Measurements from ENCODE around the gene INPP5A. TPM values are rescaled to one million over a fixed set of nuclear protein-coding genes. Genes with fewer than 3 reads are reported as not detected.

INPP5A gene
- total RNA-seq, 4 donors from 2014 or later: 34.8 to 80.8 (median 52.8) TPM

GRCh38 chr10:132710036-132710686 lies 172.6 kb downstream of the INPP5A start:
- DNase-seq: no peak
- intact Hi-C loops (cut with DNase I; ENCODE audit: low total_unique reads): no loop called here
- peaks cover 0 to 5% (median 0%) of the 10 kb centered on the region in 4 donors for H3K36me3 ChIP-seq

GRCh38 chr10:132710746-132711612 lies 173.4 kb downstream of the INPP5A start:
- no peak for DNase-seq
- no peaks in the 10 kb centered on the region for H3K27me3 ChIP-seq
- H3K4me3 ChIP-seq: no peak overlapping the region
- in situ Hi-C loops (cut with MboI; ENCODE audit: low pct_ligation_motif_present in 1 of 4, low pct_unique_long_range_greater_than_20kb in 1 of 4, low sequenced_read_pairs in 3 of 4) (no loop called here), intact Hi-C loops (cut with DNase I; ENCODE audit: low total_unique reads) (no loop called here)
- H3K4me1 ChIP-seq: peaks cover 0 to 9% (median 5%) of the 10 kb centered on the region in 4 donors
- H3K27ac ChIP-seq: no peak overlapping the region
- 95 to 100% methylated on average over 4 to 18 of the region's 18 CpGs for WGBS, 2 donors (ENCODE audit: low coverage in 1 of 2)
- no peaks in the 10 kb centered on the region for H3K36me3 ChIP-seq
- H3K9me3 ChIP-seq: no peaks in the 10 kb centered on the region
- TF ChIP-seq POLR2A (IDR thresholded peaks at IDR 0.05) (no peak), POLR2AphosphoS5 (IDR thresholded peaks at IDR 0.05) (no peak), CTCF (IDR thresholded peaks at IDR 0.05) (no peak)

More at GRCh38 chr10:132710036-132710686, 172.6 kb downstream of the INPP5A start:
- in situ Hi-C loops (cut with MboI; ENCODE audit: low pct_ligation_motif_present in 1 of 4, low pct_unique_long_range_greater_than_20kb in 1 of 4, low sequenced_read_pairs in 3 of 4): no loop called here
- no peak for TF ChIP-seq EP300 (IDR thresholded peaks at IDR 0.05; ENCODE audit: low read depth)
- no peak for TF ChIP-seq POLR2A (IDR thresholded peaks at IDR 0.05)
- no peak for TF ChIP-seq POLR2AphosphoS5 (IDR thresholded peaks at IDR 0.05)
- TF ChIP-seq CTCF (IDR thresholded peaks at IDR 0.05): no peak
- no peaks in the 10 kb centered on the region for H3K27me3 ChIP-seq
- H3K4me3 ChIP-seq: no peak overlapping the region
- 92% methylated on average over 22 of the region's 22 CpGs; no CpG with 5 or more reads in 1 of the 2 donors for WGBS, 2 donors (ENCODE audit: low coverage in 1 of 2)
- peaks cover 0 to 9% (median 5%) of the 10 kb centered on the region in 4 donors for H3K4me1 ChIP-seq
- no peaks in the 10 kb centered on the region for H3K9me3 ChIP-seq
- H3K27ac ChIP-seq: no peak overlapping the region

GRCh38 chr10:132711613-132712121 lies 174.1 kb downstream of the INPP5A start:
- H3K36me3 ChIP-seq: no peaks in the 10 kb centered on the region
- intact Hi-C loops (cut with DNase I; ENCODE audit: low total_unique reads) (no loop called here), in situ Hi-C loops (cut with MboI; ENCODE audit: low pct_ligation_motif_present in 1 of 4, low pct_unique_long_range_greater_than_20kb in 1 of 4, low sequenced_read_pairs in 3 of 4) (no loop called here)
- no peaks in the 10 kb centered on the region for H3K9me3 ChIP-seq
- H3K27me3 ChIP-seq: no peaks in the 10 kb centered on the region
- no peak for DNase-seq
- H3K4me3 ChIP-seq: no peak overlapping the region
- TF ChIP-seq POLR2AphosphoS5 (IDR thresholded peaks at IDR 0.05) (no peak), EP300 (IDR thresholded peaks at IDR 0.05; ENCODE audit: low read depth) (no peak), POLR2A (IDR thresholded peaks at IDR 0.05) (no peak), CTCF (IDR thresholded peaks at IDR 0.05) (no peak)
- H3K27ac ChIP-seq: no peak overlapping the region
- 95% methylated on average over 13 of the region's 13 CpGs; no CpG with 5 or more reads in 1 of the 2 donors for WGBS, 2 donors (ENCODE audit: low coverage in 1 of 2)
- peaks cover 0 to 9% (median 5%) of the 10 kb centered on the region in 4 donors for H3K4me1 ChIP-seq

- H3K4me1 ChIP-seq: peaks cover 0 to 5% (median 4%) of the 10 kb centered on the region in 4 donors
- no peaks in the 10 kb centered on the region for H3K27me3 ChIP-seq
- no peak for TF ChIP-seq POLR2A (IDR thresholded peaks at IDR 0.05)
- no peak for TF ChIP-seq CTCF (IDR thresholded peaks at IDR 0.05)
- TF ChIP-seq POLR2AphosphoS5 (IDR thresholded peaks at IDR 0.05): no peak
- in situ Hi-C loops (cut with MboI; ENCODE audit: low pct_ligation_motif_present in 1 of 4, low pct_unique_long_range_greater_than_20kb in 1 of 4, low sequenced_read_pairs in 3 of 4): no loop called here
- H3K4me3 ChIP-seq: no peak overlapping the region
- 96% methylated on average over 5 to 10 of the region's 10 CpGs for WGBS, 2 donors (ENCODE audit: low coverage in 1 of 2)
- H3K36me3 ChIP-seq: no peaks in the 10 kb centered on the region
- no peak for DNase-seq
- intact Hi-C loops (cut with DNase I; ENCODE audit: low total_unique reads): no loop called here
- no peaks in the 10 kb centered on the region for H3K9me3 ChIP-seq
- no peak overlapping the region for H3K27ac ChIP-seq
Observed at GRCh38 chr10:132712291-132712690, 174.7 kb downstream of the INPP5A start.

All from transverse colon (tissue), 4 donors.